ENCODE data around the gene ECI2.

DNA sequence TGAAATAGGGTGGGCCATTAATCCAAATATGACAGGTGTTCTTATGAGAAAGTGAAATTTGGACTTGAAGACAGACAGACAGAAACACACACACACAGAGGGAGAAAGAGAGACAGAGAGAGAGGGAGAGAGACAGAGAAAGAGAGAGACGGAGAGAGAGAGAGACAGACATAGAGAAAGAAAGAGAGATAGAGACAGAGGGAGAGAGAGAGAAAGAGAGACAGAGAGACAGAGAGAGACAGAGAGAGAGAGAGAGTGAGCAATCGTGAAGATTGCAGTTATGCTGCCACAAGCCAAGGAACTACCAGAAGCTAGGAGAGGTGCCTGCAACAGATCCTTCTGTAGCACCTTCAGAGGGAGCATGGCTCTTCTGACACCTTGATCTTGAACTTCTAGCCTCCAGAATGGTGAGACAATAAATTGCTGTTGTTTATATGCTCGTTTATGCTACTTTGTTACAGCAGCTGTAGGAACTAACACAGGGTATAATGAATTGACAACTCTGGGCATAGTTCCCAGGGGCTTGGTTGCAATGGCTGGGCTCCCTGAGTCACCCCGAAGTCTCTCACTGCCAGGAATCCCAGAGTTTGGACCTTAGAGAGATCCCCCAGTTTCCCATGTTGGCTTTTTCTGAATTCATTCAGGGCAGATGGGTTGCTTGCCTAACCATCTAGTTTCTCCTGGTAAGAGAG lies 44.7 kb upstream of the ECI2 start:
- TF ChIP-seq, protein P1, sequence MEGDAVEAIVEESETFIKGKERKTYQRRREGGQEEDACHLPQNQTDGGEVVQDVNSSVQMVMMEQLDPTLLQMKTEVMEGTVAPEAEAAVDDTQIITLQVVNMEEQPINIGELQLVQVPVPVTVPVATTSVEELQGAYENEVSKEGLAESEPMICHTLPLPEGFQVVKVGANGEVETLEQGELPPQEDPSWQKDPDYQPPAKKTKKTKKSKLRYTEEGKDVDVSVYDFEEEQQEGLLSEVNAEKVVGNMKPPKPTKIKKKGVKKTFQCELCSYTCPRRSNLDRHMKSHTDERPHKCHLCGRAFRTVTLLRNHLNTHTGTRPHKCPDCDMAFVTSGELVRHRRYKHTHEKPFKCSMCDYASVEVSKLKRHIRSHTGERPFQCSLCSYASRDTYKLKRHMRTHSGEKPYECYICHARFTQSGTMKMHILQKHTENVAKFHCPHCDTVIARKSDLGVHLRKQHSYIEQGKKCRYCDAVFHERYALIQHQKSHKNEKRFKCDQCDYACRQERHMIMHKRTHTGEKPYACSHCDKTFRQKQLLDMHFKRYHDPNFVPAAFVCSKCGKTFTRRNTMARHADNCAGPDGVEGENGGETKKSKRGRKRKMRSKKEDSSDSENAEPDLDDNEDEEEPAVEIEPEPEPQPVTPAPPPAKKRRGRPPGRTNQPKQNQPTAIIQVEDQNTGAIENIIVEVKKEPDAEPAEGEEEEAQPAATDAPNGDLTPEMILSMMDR (IDR thresholded peaks at IDR 0.05) = no peak
- no peak for TF ChIP-seq POLR2A (IDR thresholded peaks at IDR 0.05)
